Gastroesophageal sphincter (tissue), 4 donors: Measurements from ENCODE around the gene TTYH3. TPM values are rescaled to one million over a fixed set of nuclear protein-coding genes. Genes with fewer than 3 reads are reported as not detected.
A peak's percentile ranks its signal among the peaks of the same experiment; 100 is the strongest.

ENCODE experiments used
- ATAC-seq: fragments of 150-250 bp; one replicate; pipeline ENCODE4 v1.9.1; 2016; ENCODE audit warnings: mild to moderate bottlenecking, moderate library complexity
- H3K27ac ChIP-seq, 4 donors: fragments of 200-600 bp; sonication (generic) in 3 of 4; 1 replicate in 3 of 4; 2 replicates in 1 of 4; pipeline ENCODE4 v1.5.1; 2016 to 2019
- H3K27me3 ChIP-seq: fragments of 200-600 bp; sonication (generic); one replicate; pipeline ENCODE4 v1.5.1; 2019
- H3K36me3 ChIP-seq, 2 donors: fragments of 200-600 bp; sonication (generic); one replicate each; pipeline ENCODE4 v1.5.1; 2019; ENCODE audit warnings: control low read depth in 1 of 2
- H3K4me1 ChIP-seq, 3 donors: fragments of 200-600 bp; sonication (generic); 1 replicate in 2 of 3; 2 replicates in 1 of 3; pipeline ENCODE4 v1.5.1; 2016 to 2019; ENCODE audit warnings: control low read depth in 2 of 3
- H3K4me3 ChIP-seq, 2 donors: fragments of 200-600 bp; sonication (generic); one replicate each; pipeline ENCODE4 v1.5.1; 2019; ENCODE audit warnings: mild to moderate bottlenecking in 1 of 2, moderate library complexity in 1 of 2
- H3K9me3 ChIP-seq, 3 donors: fragments of 200-600 bp; sonication (generic); one replicate each; pipeline ENCODE4 v1.5.1; 2017 to 2019; ENCODE audit warnings: control low read depth in 2 of 3
- CTCF ChIP-seq, 4 experiments: fragments of 200-600 bp in 2 of 4; fragments of 450-650 bp in 2 of 4; sonication (generic) in 1 of 4; IDR thresholded peaks; one replicate each; pipeline ENCODE4 v1.5.1; 2017 to 2019; ENCODE audit warnings: antibody characterized with exemption in 4 of 4, mild to moderate bottlenecking in 2 of 4, moderate library complexity in 2 of 4
- EP300 ChIP-seq: sonication (generic); formaldehyde crosslinking; IDR thresholded peaks from one replicate; pipeline ENCODE4 v1.6.1; 2017; ENCODE audit warnings: antibody characterized with exemption, mild to moderate bottlenecking
- POLR2A ChIP-seq, 2 donors: fragments of 450-650 bp; IDR thresholded peaks; one replicate each; pipeline ENCODE4 v1.6.1; 2017; ENCODE audit warnings: antibody characterized with exemption in 2 of 2, mild to moderate bottlenecking in 2 of 2, moderate library complexity in 1 of 2
- POLR2AphosphoS5 ChIP-seq: sonication (generic); formaldehyde crosslinking; IDR thresholded peaks from one replicate; pipeline ENCODE4 v1.6.1; 2017; ENCODE audit warnings: antibody characterized with exemption
- WGBS, 2 donors: methylation state at CpG; one replicate each; pipeline ENCODE4 v1.1.5; 2018; ENCODE audit warnings: low coverage in 1 of 2; 5-methylcytosine and 5-hydroxymethylcytosine counted together
- total RNA-seq, 4 donors: library from RNA; depleted of rRNA; stranded (reverse); fragments of >200 nt; gene quantifications; one replicate each; pipeline ENCODE4 v1.1.0, GENCODE V29; 2016

Gene TTYH3
- total RNA-seq, 4 donors from 2014 or later, result 11.2 to 29.8 (median 16.9) TPM

- H3K4me1 ChIP-seq, result peaks cover 0 to 61% (median 16%) of the 10 kb centered on the region in 3 donors
- no peaks in the 10 kb centered on the region for H3K27me3 ChIP-seq
- H3K27ac ChIP-seq, result no peak overlapping the region
- ATAC-seq, result no peak
- TF ChIP-seq POLR2A (IDR thresholded peaks at IDR 0.05), result no peak
- no peak for TF ChIP-seq EP300
- TF ChIP-seq CTCF (IDR thresholded peaks at IDR 0.05), result no peak
- no peaks in the 10 kb centered on the region for H3K36me3 ChIP-seq
- no peaks in the 10 kb centered on the region for H3K9me3 ChIP-seq
- WGBS, 2 donors, result no CpG with 5 or more reads among the region's 10 CpGs
- no peak overlapping the region for H3K4me3 ChIP-seq
Measured at GRCh38 chr7:2623698-2624014, 8.1 kb upstream of the TTYH3 start.

GRCh38 chr7:2624293-2624886, 7.4 kb upstream of the TTYH3 start:
- ATAC-seq, result no peak
- Histone ChIP-seq H3K4me3 (no peak overlapping the region), H3K27me3 (no peaks in the 10 kb centered on the region), H3K4me1 (peaks cover 0 to 54% (median 16%) of the 10 kb centered on the region in 3 donors), H3K27ac (no peak overlapping the region), H3K9me3 (no peaks in the 10 kb centered on the region), H3K36me3 (no peaks in the 10 kb centered on the region)
- 60 to 67% methylated on average over 1 to 5 of the region's 18 CpGs for WGBS, 2 donors
- TF ChIP-seq CTCF (IDR thresholded peaks at IDR 0.05), result no peak
- TF ChIP-seq POLR2A (IDR thresholded peaks at IDR 0.05), result no peak
- no peak for TF ChIP-seq EP300
- TF ChIP-seq POLR2AphosphoS5, result no peak

GRCh38 chr7:2626498-2627117, 5.2 kb upstream of the TTYH3 start:
- 32 to 100% methylated on average over 1 to 4 of the region's 20 CpGs for WGBS, 2 donors
- TF ChIP-seq POLR2A (IDR thresholded peaks at IDR 0.05) (no peak), POLR2AphosphoS5 (no peak), EP300 (no peak), CTCF (IDR thresholded peaks at IDR 0.05) (no peak)
- Histone ChIP-seq H3K9me3 (no peaks in the 10 kb centered on the region), H3K4me1 (peaks cover 0 to 50% (median 10%) of the 10 kb centered on the region in 3 donors), H3K36me3 (no peaks in the 10 kb centered on the region), H3K27ac (peak overlapping the region in 3 of 4 donors; percentile 67 to 74 (median 68)), H3K4me3 (no peak overlapping the region), H3K27me3 (no peaks in the 10 kb centered on the region)
- peak; percentile 21 for ATAC-seq

- Histone ChIP-seq H3K9me3 (no peaks in the 10 kb centered on the region), H3K36me3 (no peaks in the 10 kb centered on the region), H3K27ac (peak overlapping the region in 3 of 4 donors; percentile 30 to 74 (median 68)), H3K27me3 (no peaks in the 10 kb centered on the region), H3K4me1 (peaks cover 0 to 46% (median 6%) of the 10 kb centered on the region in 3 donors), H3K4me3 (no peak overlapping the region)
- ATAC-seq, result no peak
- 84% methylated on average over 8 of the region's 9 CpGs; no CpG with 5 or more reads in 1 of the 2 donors for WGBS, 2 donors
- no peak for TF ChIP-seq CTCF (IDR thresholded peaks at IDR 0.05)
- TF ChIP-seq POLR2AphosphoS5, result no peak
- no peak for TF ChIP-seq EP300
- TF ChIP-seq POLR2A (IDR thresholded peaks at IDR 0.05), result no peak
Measured at GRCh38 chr7:2627258-2628129, 4.3 kb upstream of the TTYH3 start.
